Thoracic aorta (tissue), 2 donors: ENCODE results near the gene PRXL2A. TPM values are rescaled to one million over a fixed set of nuclear protein-coding genes. Genes with fewer than 3 reads are reported as not detected.
A peak's percentile ranks its signal among the peaks of the same experiment; 100 is the strongest.
"Not testable (repeated sequence)": the region's sequence is repeated elsewhere in the genome, so short reads cannot be mapped to it uniquely, and the experiment has no call there.

Experiments
- ATAC-seq: fragments of 150-250 bp; one replicate; pipeline ENCODE4 v1.8.0; 2017; ENCODE audit warnings: low read depth; ENCODE audit not compliant: insufficient number of reproducible peaks, low FRiP score
- DNase-seq: peaks from one replicate; pipeline ENCODE4 v3.0.0-alpha.2; 2020; ENCODE audit warnings: low spot score
- H3K27ac ChIP-seq, 2 donors: fragments of 200-600 bp; sonication (generic); 1 replicate in 1 of 2; 2 replicates in 1 of 2; pipeline ENCODE4 v1.5.1; 2016; ENCODE audit warnings: mild to moderate bottlenecking in 2 of 2, moderate library complexity in 2 of 2
- H3K27me3 ChIP-seq: fragments of 200-600 bp; sonication (generic); replicated peaks from 2 replicates; pipeline ENCODE4 v1.6.0; 2016; ENCODE audit warnings: mild to moderate bottlenecking; ENCODE audit not compliant: insufficient read depth
- H3K36me3 ChIP-seq: fragments of 200-600 bp; sonication (generic); one replicate; pipeline ENCODE4 v1.5.1; 2016
- H3K4me1 ChIP-seq, 2 donors: fragments of 200-600 bp; sonication (generic); 1 replicate in 1 of 2; 2 replicates in 1 of 2; pipeline versions ENCODE4 v1.5.1 to v1.6.0; 2016; ENCODE audit warnings: low read depth in 2 of 2, mild to moderate bottlenecking in 1 of 2; ENCODE audit not compliant: control insufficient read depth in 1 of 2
- H3K4me3 ChIP-seq: fragments of 200-600 bp; sonication (generic); 2 replicates; pipeline ENCODE4 v1.5.1; 2016; ENCODE audit warnings: mild to moderate bottlenecking
- H3K9me3 ChIP-seq: fragments of 200-600 bp; sonication (generic); 2 replicates; pipeline ENCODE4 v1.5.1; 2016
- total RNA-seq, 2 donors: library from RNA; depleted of rRNA; stranded (reverse); fragments of >200 nt; gene quantifications; one replicate each; pipeline versions ENCODE4 v1.1.0 to v1.2.3, GENCODE V29; 2016
- TF ChIP-seq, protein P1 (sequence below): fragments of 200-600 bp; sonication (generic); IDR thresholded peaks from one replicate; pipeline ENCODE4 v1.5.1; 2019; ENCODE audit warnings: antibody characterized with exemption

The PRXL2A gene
- total RNA-seq, 2 donors from 2014 or later, result 23.5 to 24.1 TPM

DNA sequence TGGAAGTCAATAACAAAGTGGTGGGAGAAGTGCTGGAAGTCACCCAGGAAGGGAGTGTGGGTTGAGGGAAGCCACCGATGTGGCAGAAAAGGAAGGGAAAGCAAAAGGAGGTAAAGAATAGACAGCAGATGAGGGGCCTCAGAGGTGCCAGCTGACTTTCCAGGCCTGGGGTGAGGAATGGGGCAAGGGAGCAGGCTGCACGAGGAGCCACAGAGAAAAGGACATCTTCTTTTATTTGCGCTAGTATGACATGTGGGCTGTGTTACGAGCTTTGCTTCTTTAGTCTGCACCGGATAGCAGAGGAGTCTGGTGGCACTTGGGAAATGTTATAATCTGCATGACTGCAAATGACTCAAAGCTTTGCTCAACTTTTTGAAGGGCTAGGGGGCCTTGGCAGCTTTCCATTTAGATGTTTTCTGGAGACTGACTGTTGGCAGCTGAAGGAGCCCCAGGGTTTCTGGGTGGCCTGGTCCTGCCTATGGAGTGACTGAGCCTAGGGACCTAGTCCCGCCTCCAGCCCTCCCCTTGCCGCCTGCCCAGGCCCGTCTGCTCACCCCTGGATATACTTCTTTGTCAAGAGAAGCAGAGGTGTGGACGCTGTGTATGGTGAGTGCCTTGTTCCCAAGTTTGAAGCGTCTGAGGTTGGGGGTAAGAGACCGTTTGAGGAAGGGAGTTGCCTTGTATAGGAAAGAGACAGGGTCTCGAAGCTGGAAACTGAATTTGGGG lies 5.1 kb downstream of the PRXL2A start:
- Histone ChIP-seq H3K27ac (peak overlapping the region in 1 of 2 donors; percentile 14), H3K36me3 (no peaks in the 10 kb centered on the region), H3K4me3 (no peak overlapping the region), H3K27me3 (no peaks in the 10 kb centered on the region), H3K9me3 (no peaks in the 10 kb centered on the region), H3K4me1 (peaks cover 31 to 64% of the 10 kb centered on the region in 2 donors)
- DNase-seq (no peak), ATAC-seq (no peak)
- TF ChIP-seq, protein P1, sequence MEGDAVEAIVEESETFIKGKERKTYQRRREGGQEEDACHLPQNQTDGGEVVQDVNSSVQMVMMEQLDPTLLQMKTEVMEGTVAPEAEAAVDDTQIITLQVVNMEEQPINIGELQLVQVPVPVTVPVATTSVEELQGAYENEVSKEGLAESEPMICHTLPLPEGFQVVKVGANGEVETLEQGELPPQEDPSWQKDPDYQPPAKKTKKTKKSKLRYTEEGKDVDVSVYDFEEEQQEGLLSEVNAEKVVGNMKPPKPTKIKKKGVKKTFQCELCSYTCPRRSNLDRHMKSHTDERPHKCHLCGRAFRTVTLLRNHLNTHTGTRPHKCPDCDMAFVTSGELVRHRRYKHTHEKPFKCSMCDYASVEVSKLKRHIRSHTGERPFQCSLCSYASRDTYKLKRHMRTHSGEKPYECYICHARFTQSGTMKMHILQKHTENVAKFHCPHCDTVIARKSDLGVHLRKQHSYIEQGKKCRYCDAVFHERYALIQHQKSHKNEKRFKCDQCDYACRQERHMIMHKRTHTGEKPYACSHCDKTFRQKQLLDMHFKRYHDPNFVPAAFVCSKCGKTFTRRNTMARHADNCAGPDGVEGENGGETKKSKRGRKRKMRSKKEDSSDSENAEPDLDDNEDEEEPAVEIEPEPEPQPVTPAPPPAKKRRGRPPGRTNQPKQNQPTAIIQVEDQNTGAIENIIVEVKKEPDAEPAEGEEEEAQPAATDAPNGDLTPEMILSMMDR, result no peak

DNA sequence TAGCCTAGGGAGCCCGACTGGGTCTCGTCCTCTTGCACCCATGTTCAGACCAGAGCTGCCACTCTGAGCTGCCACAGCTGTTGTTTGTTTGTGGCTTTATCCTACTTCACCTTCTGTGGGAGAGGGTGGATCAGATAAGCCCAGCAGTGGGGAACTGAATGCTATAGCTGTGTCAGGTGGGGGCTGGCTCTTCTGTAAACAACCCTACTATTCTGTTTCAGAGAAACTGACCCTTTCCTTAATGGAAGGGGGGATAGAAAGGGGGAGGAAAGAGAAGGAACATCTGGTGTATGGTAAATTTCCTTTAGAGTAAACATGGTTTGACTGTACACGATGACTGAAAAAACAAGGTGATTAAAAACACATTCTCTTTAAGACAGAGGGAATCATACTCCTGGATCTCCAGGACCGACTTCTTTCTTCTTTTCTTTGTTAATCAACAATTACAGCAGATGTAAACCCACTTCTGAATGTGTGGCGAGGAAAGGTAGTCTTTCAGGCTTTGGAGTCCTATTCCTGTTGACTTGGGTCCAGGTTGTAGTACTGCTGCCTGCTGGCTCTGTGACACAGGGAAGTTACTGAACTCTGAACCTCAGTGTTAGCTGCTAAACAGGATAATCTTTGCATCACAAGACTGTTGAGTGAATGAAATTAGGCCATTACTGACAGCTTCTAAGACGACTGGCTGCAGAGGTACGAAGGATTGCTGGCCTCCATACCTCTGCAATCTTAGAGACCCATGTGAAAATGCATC lies 6.0 kb downstream of the PRXL2A start:
- TF ChIP-seq, protein P1, result no peak
- ATAC-seq (no peak), DNase-seq (no peak)
- no peaks in the 10 kb centered on the region for H3K36me3 ChIP-seq
- H3K27ac ChIP-seq, result no peak overlapping the region
- H3K4me1 ChIP-seq, result peaks cover 31 to 57% of the 10 kb centered on the region in 2 donors
- no peaks in the 10 kb centered on the region for H3K27me3 ChIP-seq
- no peak overlapping the region for H3K4me3 ChIP-seq
- no peaks in the 10 kb centered on the region for H3K9me3 ChIP-seq

DNA sequence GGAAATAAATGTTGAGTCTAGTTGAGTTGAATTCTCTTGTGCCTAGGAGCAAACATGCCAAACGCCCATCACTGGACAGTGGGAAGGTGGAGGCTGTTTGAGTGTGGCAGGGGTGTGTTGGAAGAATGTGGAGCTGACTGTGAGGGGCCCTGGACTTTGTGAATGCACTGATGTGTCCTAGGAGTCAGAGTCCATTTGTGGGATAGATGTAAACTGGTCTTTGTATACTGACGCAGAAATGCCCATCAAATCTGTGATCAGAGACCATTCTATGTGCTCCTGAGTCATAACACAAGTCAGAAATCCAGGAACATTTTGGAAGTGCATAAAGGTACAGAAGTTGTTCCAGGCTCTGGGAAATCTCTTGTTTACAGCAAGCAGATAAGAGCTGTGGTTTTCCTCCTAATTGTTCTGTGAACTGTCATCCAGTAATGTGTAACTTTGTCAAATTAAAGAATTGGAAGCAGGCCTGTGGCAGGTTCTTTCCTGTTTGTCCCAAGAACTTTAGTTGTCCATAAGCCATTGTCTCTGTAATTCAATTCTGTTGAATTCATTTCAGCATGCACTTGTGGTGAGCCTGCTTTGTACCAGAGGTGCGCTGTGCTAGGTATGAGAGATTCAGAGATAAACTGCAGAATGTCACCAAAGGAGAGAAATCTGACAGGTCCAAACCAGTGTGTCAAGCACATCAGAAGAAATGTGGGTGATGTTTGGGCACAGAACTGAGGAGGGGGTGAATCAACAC lies 7.6 kb downstream of the PRXL2A start:
- H3K9me3 ChIP-seq, result no peaks in the 10 kb centered on the region
- no peak for DNase-seq
- H3K4me1 ChIP-seq, result peaks cover 28 to 41% of the 10 kb centered on the region in 2 donors
- H3K4me3 ChIP-seq, result no peak overlapping the region
- H3K36me3 ChIP-seq, result no peaks in the 10 kb centered on the region
- no peaks in the 10 kb centered on the region for H3K27me3 ChIP-seq
- no peak for ATAC-seq
- TF ChIP-seq, protein P1, result no peak
- H3K27ac ChIP-seq, result no peak overlapping the region

DNA sequence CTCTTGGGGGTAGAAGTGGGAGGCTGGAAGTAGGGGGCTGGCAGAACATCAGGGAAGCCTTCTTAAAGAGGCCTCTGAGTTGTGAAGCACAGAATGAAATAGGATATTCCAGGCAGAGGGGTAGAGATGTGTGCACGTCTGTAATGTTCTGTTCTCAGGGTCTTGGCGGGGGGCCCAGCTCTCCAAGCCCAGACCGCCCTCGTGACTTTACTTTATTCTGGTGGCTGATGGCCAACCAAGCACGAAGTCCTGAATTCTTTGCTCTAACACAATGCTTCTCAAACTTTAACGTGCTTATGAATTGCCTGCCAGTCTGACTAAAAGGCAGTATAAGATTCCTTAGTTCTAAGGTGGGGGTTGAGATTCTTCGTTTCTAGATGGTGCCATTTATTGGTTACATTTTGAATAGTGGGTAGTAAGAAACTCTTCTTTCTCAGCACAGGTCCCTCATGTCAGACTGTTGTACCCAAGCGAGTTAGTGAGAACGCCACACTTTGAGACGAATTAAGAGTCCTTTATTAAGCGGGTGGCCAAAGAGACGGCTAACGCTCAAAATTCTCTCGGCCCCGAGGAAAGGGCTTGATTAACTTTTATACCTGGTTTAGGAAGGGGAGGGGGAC lies 8.2 kb downstream of the PRXL2A start:
- DNase-seq (no peak), ATAC-seq (no peak)
- Histone ChIP-seq H3K27me3 (no peaks in the 10 kb centered on the region), H3K9me3 (no peaks in the 10 kb centered on the region), H3K4me1 (peaks cover 21 to 39% of the 10 kb centered on the region in 2 donors), H3K4me3 (no peak overlapping the region), H3K36me3 (no peaks in the 10 kb centered on the region), H3K27ac (no peak overlapping the region)
- TF ChIP-seq, protein P1, result no peak

DNA sequence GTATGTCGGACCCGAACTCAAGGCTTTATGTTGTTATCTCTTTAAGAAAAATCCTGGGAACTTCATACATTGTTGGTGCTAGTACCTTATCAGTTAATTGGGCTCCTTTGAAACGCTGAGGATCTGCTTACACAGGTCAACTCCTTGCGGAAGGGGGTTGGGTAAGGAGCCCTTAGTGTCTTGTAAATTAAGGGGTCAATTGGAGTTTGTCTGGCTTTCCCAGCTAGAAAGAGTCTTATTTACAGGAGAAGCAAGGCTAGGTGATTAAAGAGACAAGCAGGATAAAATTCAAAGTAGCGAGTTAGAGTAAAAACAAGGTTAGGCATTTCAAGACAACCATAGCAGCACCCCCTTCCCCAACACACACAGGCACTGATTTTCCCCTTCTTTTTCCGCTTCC lies 8.9 kb downstream of the PRXL2A start:
- ATAC-seq, H3K27me3 ChIP-seq, H3K27ac ChIP-seq, H3K36me3 ChIP-seq, H3K9me3 ChIP-seq, H3K4me3 ChIP-seq, DNase-seq: not testable (repeated sequence)
- peaks cover 19 to 39% of the 10 kb centered on the region in 2 donors for H3K4me1 ChIP-seq
